GM18873 (cell line): ENCODE data around the gene WDR86.

Experiments used
- ATAC-seq: cut with Tn5 transposase; IDR thresholded peaks from one replicate; pipeline ENCODE4 v1.9.1; 2021; ENCODE audit warnings: mild to moderate bottlenecking, moderate library complexity, moderate number of reproducible peaks; ENCODE audit not compliant: unreplicated experiment, low FRiP score

WDR86 gene

GRCh38 chr7:151440799-151441445 lies 31.1 kb upstream of the WDR86 start:
- ATAC-seq, result no peak

GRCh38 chr7:151439855-151440798 lies 30.3 kb upstream of the WDR86 start, which contains the start of gene CRYGN:
TSS of gene CRYGN (minus strand) at chr7:151440141. CDS start at chr7:151439917, 224 bp downstream.
- no peak for ATAC-seq

GRCh38 chr7:151438864-151439601 lies 29.2 kb upstream of the WDR86 start:
- no peak for ATAC-seq

- no peak for ATAC-seq
Measured at GRCh38 chr7:151437866-151438516, 28.2 kb upstream of the WDR86 start.

- no peak for ATAC-seq
Measured at GRCh38 chr7:151437159-151437553, 27.3 kb upstream of the WDR86 start.

GRCh38 chr7:151436446-151437158 lies 26.8 kb upstream of the WDR86 start:
- ATAC-seq, result no peak

GRCh38 chr7:151435971-151436370 lies 26.1 kb upstream of the WDR86 start:
- ATAC-seq, result no peak

GRCh38 chr7:151435103-151435916 lies 25.5 kb upstream of the WDR86 start:
- no peak for ATAC-seq

GRCh38 chr7:151434549-151434948 lies 24.7 kb upstream of the WDR86 start:
- no peak for ATAC-seq

GRCh38 chr7:151433721-151434400 lies 24.0 kb upstream of the WDR86 start:
- no peak for ATAC-seq

GRCh38 chr7:151432658-151433521 lies 23.1 kb upstream of the WDR86 start:
- ATAC-seq, result no peak

GRCh38 chr7:151431768-151432311 lies 22.0 kb upstream of the WDR86 start:
- ATAC-seq, result no peak

GRCh38 chr7:151431281-151431767 lies 21.5 kb upstream of the WDR86 start:
- no peak for ATAC-seq

GRCh38 chr7:151430391-151431205 lies 20.8 kb upstream of the WDR86 start:
- ATAC-seq, result no peak

- ATAC-seq, result no peak
Measured at GRCh38 chr7:151429560-151430331, 19.9 kb upstream of the WDR86 start.

- ATAC-seq, result no peak
Measured at GRCh38 chr7:151429237-151429559, 19.4 kb upstream of the WDR86 start.
